HEK293T (cell line): ENCODE data around the gene AP2A1.

Source experiments
- ARNT ChIP-seq: fragments of 450-650 bp; IDR thresholded peaks from 2 replicates; pipeline ENCODE4 v1.6.1; 2017; ENCODE audit warnings: mild to moderate bottlenecking
- BHLHE40 ChIP-seq: fragments of 450-650 bp; IDR thresholded peaks from 2 replicates; pipeline ENCODE4 v1.6.1; 2016; ENCODE audit warnings: mild to moderate bottlenecking, moderate library complexity, borderline replicate concordance
- CTBP1 ChIP-seq: fragments of 450-650 bp; IDR thresholded peaks from 2 replicates; pipeline ENCODE4 v1.6.1; 2016; ENCODE audit warnings: borderline replicate concordance
- FOXA1 ChIP-seq: fragments of 450-650 bp; IDR thresholded peaks from 2 replicates; pipeline ENCODE4 v1.6.1; 2016; ENCODE audit warnings: mild to moderate bottlenecking
- FOXK2 ChIP-seq: fragments of 450-650 bp; IDR thresholded peaks from 2 replicates; pipeline ENCODE4 v1.6.1; 2016; ENCODE audit warnings: mild to moderate bottlenecking
- FOXM1 ChIP-seq: fragments of 450-650 bp; IDR thresholded peaks from 2 replicates; pipeline ENCODE4 v1.6.1; 2017; ENCODE audit warnings: mild to moderate bottlenecking, borderline replicate concordance
- HDGF ChIP-seq: fragments of 450-650 bp; IDR thresholded peaks from 2 replicates; pipeline ENCODE4 v1.6.1; 2017; ENCODE audit warnings: antibody characterized with exemption, borderline replicate concordance
- L3MBTL2 ChIP-seq: fragments of 450-650 bp; conservative IDR thresholded peaks from 2 replicates; pipeline ENCODE4 v1.6.1; 2016; ENCODE audit warnings: mild to moderate bottlenecking
- NFRKB ChIP-seq: fragments of 450-650 bp; IDR thresholded peaks from 2 replicates; pipeline ENCODE4 v1.6.1; 2016; ENCODE audit warnings: mild to moderate bottlenecking, moderate library complexity
- SP1 ChIP-seq: fragments of 450-650 bp; IDR thresholded peaks from 2 replicates; pipeline ENCODE4 v1.6.1; 2017
- SUZ12 ChIP-seq: fragments of 450-650 bp; IDR thresholded peaks from 2 replicates; pipeline ENCODE4 v1.6.1; 2016; ENCODE audit warnings: mild to moderate bottlenecking
- TARDBP ChIP-seq: fragments of 450-650 bp; IDR thresholded peaks from 2 replicates; pipeline ENCODE4 v1.6.1; 2016
- ZNF384 ChIP-seq: fragments of 450-650 bp; IDR thresholded peaks from 2 replicates; pipeline ENCODE4 v1.6.1; 2016

GRCh38 chr19:49811328-49811727, 44.5 kb downstream of the AP2A1 start:
- TF ChIP-seq NFRKB (no peak), L3MBTL2 (no peak), ARNT (no peak), FOXM1 (no peak), BHLHE40 (no peak), FOXA1 (no peak), SUZ12 (no peak), ZNF384 (no peak), TARDBP (no peak), HDGF (no peak), SP1 (no peak), CTBP1 (no peak), FOXK2 (no peak)
